Activated CD4-positive, alpha-beta T cell treated with anti-CD3 and anti-CD28 coated beads, Interleukin-2, amount 50 U/mL, for 4 hours (primary cell): ENCODE results near the gene SPATA31C1.
"Not testable (repeated sequence)": the region's sequence is repeated elsewhere in the genome, so short reads cannot be mapped to it uniquely, and the experiment has no call there.

ENCODE experiments used
- DNase-seq, 2 experiments: peaks; one replicate each; pipeline ENCODE4 v3.0.0-alpha.2; 2020

Gene SPATA31C1

DNA sequence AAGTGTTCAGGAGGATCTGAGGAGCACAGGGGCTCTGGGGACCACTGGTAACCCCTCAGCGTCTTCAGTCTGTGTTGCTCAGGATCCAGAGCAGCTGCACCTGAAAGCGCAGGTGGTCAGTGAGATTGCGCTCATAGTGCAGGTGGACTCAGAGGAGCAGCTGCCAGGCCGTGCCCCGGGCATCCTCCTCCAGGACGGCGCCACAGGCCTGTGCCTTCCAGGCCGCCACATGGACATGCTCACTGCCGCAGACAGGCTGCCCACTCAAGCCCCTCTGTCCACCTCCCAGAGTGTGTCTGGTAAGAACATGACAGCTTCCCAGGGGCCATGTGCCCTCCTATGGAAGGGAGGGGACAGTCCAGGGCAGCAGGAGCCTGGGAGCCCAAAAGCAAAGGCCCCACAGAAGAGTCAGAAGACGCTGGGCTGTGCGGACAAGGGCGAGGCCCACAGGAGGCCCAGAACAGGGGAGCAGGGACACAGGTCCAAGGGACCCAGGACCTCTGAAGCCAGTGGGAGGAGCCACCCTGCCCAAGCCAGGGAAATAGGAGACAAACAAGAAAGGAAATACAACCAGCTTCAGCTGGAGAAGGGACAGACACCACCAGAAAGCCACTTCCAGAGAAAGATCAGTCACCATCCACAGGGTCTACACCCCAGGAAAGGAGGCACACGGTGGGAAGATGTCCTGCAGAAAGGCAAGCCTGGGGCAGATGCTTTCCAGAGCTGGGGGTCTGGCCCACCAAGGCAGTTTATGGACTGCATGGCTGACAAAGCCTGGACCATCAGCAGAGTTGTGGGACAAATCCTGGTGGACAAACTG, 29.9 kb upstream of the SPATA31C1 start:
- no peak for DNase-seq

DNA sequence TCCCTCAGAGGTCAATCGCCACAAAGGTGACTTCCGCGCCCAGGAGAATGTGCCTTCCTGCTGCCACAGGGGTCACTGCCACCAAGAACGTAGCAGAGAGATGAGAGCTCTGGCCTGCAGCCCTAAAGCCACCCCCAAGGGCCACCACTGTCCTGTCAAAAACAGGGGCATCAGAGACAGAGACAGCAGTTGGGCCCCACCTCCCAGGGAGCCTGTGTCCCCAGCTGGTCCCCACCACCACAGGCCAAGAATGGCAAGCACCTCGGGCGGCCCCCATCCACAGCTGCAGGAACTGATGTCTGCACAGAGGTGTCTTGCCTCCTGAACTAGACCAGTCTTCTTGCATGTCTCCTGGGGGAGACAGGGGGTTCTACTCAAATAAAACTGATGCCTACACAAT, 29.3 kb upstream of the SPATA31C1 start:
- no peak for DNase-seq

DNA sequence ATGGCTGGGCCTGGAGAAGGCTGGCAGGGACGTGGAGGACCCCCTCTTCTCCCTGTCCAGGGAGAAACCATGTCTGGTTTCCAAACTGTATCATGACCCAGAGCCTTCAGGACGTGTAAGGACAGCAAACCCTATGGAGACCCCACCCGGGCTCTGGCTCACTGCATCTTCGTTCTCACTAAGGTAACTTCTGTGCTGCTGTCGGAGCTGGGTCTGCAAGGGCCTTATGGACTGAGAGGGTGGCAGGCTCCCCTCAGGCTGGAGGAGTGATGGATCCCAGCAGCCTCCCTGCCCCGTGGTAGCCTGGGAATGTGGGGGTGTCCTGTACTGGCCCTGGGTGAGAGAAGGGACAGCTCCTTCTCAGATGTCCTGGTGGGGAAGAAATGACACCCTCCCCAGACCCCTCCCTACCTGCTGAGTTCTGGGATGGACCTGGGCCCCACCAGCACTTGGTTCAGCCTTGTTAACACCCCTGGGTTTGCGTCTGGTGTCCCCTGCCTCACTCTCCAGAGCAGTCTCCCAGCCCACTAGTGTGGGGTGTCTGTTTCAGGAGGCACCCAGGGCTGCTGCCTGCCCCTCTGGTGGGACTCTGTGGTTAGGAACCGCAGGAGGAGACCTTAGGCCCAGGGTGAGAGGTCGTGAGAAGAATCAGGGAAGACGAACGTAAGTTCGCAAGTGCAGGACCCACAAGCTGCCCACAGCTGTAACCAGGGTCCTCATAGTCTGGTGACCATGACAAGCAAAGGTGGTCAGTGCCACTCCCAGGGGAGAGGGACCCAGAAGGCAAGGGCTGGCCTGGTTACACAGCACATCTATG, 28.5 kb upstream of the SPATA31C1 start:
- no peak for DNase-seq

DNA sequence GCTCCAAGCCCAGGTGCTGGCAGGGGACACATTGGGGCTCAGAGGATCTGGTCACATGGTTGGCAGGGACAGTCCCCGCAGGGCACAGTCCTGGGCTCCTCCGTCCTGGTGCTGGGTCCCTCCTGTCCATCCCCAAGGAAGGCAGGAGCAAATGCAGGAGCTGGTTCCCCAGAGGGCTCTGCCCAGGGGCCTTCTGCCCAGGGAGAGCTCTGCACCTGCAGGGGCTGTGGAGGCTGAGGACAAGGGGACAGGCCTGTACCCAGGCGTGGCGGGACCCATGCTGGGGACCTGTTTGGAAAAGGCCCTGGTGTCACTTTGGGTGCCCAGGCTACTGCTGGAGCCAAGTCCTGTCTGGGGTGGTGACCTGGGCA, 27.9 kb upstream of the SPATA31C1 start:
- DNase-seq, result no peak

DNA sequence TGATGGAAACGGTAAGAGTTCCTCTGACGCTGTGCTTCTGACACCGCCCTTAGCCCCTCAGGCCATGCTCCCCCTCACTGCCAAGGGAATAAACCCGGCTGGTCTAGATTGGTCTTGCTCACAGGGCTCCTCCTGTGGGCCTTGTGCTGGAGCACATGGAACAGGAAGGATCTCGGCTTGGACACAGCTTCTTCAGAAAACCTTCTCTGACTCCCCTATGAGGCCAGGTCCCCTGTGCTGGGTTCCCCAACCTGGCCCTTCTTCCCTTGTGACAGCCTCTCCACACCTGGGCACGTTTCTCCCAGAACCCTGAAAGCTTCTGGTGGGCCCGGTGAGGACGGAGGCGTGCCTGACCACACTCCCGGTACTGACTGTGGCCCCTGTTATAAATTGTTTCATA, 26.9 kb upstream of the SPATA31C1 start:
- DNase-seq, result no peak

DNA sequence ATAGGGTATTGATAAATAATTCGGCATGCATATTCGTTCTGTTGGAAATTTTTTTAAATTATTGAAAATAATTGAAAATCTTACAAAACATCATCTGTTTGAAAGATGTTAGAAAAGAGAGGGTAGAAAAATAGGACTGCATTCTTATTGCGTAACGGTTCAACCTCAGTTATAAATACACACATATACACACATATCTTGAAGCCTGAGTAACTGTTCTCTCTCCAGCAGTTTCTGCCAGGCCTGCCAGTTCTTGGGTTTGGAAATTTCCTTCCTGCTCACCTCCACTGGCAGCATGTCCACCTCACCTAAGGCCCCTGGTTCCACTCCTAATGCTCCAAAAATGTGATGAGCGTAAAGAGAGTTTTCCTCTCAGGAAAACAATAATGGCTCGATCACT, 26.0 kb upstream of the SPATA31C1 start:
- DNase-seq, result no peak

DNA sequence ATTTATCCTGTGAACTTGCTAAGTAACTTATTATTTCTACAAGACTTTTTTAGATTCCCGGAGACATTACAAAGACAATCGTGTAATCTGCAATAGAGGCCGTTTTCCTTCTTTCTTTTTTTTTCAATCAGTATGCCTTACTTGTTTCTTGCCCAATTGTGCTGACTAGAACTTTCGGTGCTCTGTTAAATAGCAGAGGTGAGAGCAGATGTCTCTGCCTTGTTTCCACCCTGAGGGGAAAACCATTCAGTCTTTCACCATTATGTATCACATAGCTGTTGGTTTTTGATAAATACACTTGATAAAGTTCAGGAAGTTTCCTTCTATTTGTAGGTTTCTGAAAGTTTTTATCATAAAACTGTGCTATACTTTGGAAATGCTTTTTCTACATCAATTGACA, 24.8 kb upstream of the SPATA31C1 start:
- no peak for DNase-seq

DNA sequence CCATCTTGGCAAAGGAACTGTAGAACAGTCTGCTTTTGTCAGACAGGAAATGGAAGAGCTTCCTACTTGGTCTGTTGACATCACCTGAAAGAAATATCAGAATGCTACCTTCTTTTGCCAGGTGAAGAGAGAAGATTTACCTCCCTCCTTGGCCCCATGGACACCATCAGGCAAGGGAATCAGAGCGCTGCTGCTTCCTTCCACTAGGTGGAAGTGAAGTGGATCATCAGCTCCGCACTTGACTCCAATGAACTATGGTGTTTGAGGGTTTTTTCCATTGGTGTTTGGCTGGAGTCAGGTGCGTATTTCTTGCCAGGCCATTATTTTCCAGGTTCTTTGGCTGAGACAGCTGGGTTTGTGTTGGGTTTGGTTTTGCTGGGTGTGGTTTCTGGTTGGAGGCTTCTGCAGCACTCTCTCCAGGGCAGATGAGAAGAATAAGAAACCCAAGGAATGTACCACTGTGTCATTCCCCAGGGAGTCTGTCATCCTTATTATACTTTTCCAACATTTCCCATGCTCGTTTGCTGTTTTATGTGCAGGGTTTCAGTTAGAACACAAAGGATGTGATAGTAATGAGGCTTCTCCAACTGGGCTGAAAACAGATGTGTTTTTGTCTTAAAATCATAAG, 22.6 kb upstream of the SPATA31C1 start:
- no peak for DNase-seq

DNA sequence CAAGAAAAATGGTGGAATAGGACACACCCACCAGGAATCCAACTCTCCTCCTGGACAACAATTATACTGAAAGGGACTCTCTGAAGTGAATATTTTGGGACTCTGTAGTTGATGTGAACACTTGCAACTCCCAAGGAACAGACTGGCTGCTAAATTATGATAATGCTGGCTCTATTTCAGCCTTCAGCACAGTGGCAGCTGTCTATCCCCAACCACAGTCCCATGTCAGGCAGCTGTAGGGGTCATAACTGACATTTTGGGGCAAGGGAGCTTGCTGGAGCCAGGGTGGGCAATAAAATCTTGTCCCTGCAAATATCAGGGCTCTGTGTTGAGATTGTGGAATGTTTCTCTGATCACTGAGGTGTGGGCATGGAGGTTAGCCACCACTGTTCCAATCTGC, 20.9 kb upstream of the SPATA31C1 start:
- no peak for DNase-seq

DNA sequence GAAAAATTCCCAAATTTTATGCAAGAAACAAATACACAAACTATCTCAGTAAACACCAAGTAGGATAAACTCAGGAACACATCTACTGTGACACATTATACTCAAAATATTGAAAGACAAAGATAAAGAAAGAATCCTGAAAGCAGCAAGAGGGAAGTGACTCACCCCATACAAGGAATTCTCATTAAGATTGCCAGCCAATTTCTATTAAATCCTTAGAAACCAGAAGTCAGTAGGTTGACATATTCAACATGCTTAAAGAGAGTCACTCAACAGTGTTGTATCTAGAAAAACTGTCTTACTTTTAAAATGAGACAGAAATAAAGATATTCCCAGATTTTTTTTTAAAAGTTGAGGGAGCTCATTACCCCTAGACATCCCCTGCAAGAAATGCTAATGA, 19.6 kb upstream of the SPATA31C1 start:
- DNase-seq, result no peak

DNA sequence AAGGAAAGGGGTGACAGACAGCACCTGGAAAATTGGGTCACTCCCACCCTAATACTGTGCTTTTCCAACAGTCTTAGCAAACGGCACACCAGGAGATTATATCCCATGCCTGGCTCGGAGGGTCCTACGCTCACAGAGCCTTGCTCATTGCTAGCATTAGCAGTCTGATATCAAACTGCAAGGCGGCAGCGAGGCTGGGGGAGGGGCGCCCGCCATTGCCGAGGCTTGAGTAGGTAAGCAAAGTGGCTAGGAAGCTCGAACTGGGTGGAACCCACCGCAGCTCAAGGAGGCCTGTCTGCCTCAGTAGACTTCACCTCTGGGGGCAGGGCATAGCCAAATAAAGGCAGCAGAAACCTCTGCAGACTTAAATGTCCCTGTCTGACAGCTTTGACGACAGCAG, 15.4 kb upstream of the SPATA31C1 start:
- not testable (repeated sequence) for DNase-seq

DNA sequence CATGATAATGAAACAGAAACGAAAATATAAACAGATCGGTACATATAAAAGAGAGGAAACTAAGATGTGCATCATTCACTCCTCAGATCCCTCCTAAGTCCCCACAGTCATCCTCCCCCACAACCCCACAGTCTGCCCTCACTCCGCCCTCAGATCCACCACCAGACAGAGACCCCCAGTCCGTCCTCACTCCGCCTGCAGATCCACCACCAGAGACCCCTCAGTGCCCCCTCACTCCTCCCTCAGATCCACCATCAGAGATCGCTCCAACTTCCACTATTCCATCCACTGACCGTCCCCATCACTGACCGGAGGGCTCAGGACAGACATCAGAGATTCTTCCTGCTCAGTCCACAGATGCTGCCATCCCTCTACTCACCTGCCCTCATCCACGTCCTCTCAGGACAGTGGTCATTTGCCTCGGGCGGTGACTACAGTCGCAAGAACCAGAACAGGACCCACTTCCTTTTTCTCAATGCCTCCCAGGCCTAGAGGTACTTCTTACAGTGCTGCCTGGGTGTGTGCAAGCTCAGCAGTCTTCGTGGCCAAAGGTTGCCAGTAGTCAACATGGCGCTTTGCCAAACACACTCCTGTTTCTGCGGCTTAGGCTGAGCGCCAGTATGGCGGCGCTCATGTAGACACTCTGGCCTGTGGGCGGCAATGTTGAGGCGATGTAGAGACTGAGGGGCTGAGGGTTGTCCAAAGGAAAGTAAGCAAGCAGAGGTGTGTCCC, 8.3 kb upstream of the SPATA31C1 start:
- DNase-seq, result no peak

DNA sequence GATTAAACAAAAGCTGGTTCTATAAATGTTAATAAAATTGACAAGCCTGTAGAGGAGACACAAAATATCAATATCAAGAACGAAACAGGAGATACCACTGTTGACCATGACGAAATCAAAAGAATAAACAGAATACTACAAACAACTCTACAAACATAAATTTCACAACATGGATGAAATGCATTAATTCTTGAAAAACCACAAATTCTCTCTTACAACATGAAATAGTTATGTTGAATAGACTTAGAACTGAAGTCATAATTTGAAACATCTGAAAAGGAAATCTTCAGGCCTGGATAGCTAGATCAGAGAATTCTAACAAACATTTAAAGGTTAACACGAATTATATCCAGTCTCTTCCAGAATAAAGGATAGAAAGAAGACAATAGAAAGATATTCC, 6.9 kb upstream of the SPATA31C1 start:
- DNase-seq, result no peak

DNA sequence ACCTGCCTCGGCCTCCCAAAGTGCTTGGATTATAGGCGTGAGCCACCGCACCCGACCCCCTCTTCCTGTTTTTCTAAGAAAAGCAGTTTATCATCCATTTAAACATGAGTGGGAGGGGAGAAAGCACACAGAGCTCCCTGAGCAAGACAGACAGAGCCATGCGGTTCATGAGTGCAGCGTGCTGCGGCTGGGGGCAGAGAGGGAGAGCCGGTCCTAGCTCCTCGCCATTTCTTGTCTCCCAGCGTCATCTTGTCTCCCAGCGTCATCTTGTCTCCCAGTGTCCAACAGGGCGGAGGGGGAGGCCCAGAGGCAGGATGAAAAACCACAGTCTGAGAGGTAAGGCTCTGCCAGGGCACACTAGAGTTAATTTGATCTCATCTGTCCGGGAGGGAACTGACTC, 1.3 kb downstream of the SPATA31C1 start:
- DNase-seq, result not testable (repeated sequence)

DNA sequence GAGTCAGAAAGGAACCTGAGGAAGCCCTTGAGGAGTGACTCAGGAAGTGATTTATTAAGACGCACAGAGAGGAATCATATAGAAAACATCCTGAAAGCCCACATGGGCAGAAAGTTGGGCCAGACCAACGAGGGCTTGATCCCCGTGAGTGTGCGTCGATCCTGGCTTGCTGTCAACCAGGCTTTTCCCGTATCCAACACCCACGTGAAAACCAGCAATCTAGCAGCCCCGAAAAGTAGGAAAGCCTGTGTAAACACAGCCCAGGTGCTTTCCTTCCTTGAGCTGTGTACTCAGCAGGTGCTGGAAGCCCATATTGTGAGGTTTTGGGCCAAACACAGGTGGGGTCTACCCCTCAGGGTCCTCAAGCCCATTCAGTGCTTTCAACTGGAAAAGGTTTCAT, 3.8 kb downstream of the SPATA31C1 start:
- DNase-seq, result not testable (repeated sequence)

DNA sequence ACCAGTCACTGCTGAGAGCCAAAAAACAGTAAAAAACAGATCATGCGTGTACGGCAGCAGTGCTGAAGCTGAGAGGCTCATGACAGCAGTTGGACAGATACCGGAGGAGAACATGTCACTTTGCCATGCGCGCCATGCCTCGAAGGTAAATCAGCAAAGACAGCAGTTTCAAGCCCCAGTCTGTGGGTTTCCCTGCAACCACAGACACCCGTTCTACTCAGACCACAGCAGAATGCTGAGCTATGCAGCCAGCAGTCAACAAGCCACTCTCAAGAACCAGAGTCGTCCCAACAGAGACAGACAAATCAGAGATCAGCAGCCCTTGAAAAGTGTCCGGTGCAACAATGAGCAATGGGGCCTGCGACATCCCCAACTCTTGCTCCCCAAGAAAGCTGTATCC, 5.2 kb downstream of the SPATA31C1 start:
- not testable (repeated sequence) for DNase-seq

DNA sequence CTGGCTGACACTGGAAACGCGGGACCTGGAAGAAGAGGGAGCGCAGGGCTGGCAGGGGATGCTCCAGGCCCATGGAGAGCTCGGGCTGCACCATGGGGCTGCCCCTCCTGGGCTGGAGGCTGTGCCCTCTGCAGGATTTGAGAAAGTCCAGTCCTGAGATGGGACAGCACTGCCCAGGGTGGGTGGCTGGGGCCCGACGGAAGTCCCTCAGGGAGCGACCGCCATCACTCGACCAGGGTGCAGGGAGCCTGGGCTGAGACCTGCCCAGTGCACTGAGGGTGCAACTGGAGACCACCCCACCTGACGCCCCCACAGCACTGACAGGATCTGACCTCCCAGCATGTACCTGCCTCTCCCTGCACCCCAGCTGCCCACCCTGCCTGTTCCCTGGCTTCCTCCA, 7.1 kb downstream of the SPATA31C1 start:
- DNase-seq, result not testable (repeated sequence)

DNA sequence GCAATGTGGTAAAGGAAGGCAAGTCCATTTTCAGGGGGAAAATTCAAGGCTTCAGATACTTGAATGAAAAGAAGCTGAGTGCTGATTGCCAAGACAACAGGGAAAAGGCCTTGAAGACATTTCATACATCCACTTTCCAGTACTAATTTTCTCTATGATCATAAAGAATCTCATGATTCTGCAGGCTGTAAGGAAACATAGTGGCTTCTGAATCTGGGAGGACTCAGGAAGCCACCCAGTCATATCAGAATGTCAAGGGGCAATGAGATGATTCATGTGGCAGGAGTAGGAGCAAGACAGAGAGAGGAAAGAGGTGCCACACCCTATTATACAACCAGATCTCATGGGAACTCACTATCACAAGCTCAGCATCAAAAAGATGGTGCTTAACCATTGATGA, 11.4 kb downstream of the SPATA31C1 start:
- not testable (repeated sequence) for DNase-seq

DNA sequence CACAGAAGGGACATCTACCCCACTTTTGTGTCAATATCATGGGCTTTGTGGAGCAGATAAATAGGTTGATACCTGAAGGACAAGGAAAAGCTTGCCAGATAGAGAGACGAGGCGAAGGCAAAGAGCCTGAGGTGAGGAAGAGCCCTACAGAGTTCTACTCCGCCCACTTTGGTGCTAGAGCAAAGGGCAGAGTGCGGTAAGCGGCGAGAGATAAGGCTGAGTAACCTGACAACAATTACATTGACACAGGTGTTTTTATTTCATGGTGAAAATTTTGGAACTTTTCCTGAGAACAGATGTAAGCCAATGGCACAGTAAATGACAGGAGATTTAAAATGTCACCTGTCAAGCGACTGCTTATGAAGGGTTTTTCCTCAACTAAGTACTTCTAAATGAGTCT, 16.7 kb downstream of the SPATA31C1 start:
- DNase-seq, result not testable (repeated sequence)

DNA sequence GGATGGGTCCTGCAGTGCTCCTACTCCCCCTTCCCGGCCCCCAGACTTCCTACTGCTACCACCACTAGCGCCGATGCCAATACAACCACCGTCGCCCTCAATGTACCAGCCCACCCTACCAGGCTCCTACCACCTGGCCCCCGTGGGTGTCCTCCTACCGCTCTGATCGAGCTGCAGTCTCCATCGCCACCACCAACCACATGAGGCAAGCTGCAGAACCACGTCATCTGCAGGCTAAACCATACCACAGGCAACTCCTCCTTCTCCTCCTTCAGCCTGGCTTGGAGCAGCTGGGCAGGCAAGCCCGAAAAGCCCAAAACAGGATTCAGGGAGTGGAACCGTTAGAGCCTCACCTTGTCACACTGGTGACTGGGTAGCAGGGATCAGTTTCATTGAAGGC, 19.6 kb downstream of the SPATA31C1 start:
- DNase-seq, result not testable (repeated sequence)

DNA sequence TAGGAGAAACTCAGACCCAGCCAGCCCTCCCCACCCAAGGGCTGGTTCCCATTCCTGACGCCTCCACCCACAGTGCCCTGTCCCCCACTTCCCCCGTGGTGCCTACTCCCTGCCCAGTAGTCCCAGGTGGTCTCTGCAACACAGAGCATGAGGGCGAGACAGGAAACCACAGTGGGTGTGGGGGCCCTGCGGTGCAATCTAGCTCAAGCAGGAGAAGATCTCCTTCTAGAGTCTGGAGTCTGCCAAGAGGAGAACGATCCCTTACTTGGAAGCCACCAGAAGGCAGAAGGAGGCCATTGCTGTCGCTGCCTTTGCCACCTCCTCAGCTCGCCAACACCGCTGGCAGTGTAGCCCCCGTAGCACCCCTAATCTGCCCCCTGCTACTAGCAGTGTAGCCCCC, 20.2 kb downstream of the SPATA31C1 start:
- not testable (repeated sequence) for DNase-seq

DNA sequence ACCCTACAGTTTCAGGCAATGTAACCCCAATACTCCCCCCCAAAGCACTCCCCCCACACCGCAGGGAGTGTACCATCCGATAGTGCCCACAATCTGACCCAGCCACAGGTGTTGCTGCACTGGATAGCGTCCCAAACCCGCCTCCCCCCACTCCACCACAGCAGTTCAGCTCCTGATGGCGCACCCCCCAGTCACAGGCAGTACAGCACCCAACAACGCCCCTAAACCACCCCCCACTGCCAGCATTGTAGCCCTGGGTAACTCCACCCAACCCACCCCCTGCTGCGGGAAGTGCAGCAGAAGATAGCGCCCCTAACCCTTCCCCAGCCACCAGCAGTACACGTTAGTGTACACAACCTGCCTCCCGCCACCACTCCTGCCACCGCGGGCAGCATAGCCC, 20.6 kb downstream of the SPATA31C1 start:
- not testable (repeated sequence) for DNase-seq

DNA sequence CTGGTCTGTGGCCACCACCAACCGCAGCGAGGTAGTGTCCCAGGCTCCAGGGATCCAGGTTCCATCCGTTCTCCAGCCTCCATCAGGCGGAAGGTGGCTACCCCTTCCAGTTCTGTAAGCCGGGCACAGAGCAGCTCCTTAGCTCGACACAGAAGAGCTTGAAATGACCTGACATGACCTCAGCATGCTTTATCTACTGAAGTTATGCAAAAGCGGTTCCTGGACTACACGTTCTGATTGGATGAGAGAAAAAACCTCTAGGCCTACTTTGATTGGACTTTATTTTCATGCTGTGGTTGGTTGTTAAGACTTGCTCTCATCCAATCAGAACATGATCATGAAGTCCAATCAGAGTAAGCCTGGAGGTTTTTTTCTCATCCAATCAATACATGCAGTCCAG, 21.3 kb downstream of the SPATA31C1 start:
- not testable (repeated sequence) for DNase-seq
